CD4-positive, alpha-beta T cell (primary cell): ENCODE results near the gene CBR4. TPM values are rescaled to one million over a fixed set of nuclear protein-coding genes. Genes with fewer than 3 reads are reported as not detected.
A peak's percentile ranks its signal among the peaks of the same experiment; 100 is the strongest.

Experiments
- ATAC-seq: fragments of 200-7000 bp; cut with Tn5 transposase; one replicate; pipeline ENCODE4 v1.10.0; 2022; ENCODE audit warnings: mild to moderate bottlenecking; ENCODE audit not compliant: poor library complexity
- CTCF ChIA-PET: fragments of 350-600 bp; sonication (Branson Sonifier 250); formaldehyde crosslinking; loops from one replicate; lab custom pipeline; 2021; ENCODE audit warnings: antibody characterized with exemption, inconsistent platforms; lab: Charles Lee
- POLR2A ChIA-PET: fragments of 350-600 bp; sonication (Branson Sonifier 250); formaldehyde crosslinking; loops from one replicate; lab custom pipeline; 2021; ENCODE audit warnings: antibody characterized with exemption, inconsistent platforms; lab: Charles Lee
- DNase-seq, 14 experiments: peaks; one replicate each; pipeline ENCODE4 v3.0.0-alpha.2; 2013 to 2020; ENCODE audit warnings: mixed read lengths in 2 of 14
- H3K27ac ChIP-seq, 2 donors: one replicate each; pipeline versions ENCODE4 v1.5.1 to v1.7.0; 2013; ENCODE audit warnings: low read length in 2 of 2, low read depth in 1 of 2, mild to moderate bottlenecking in 1 of 2
- H3K27me3 ChIP-seq, 2 experiments: 1 replicate in 1 of 2; 2 replicates in 1 of 2; pipeline versions ENCODE4 v1.6.1 to v1.7.0; 2013; ENCODE audit warnings: low read length in 2 of 2, control low read depth in 1 of 2, mild to moderate bottlenecking in 1 of 2, moderate library complexity in 1 of 2; ENCODE audit not compliant: insufficient read depth in 2 of 2, control insufficient read depth in 1 of 2
- H3K36me3 ChIP-seq: one replicate; pipeline ENCODE4 v1.6.1; 2013; ENCODE audit warnings: low read length, control low read depth; ENCODE audit not compliant: insufficient read depth
- H3K4me1 ChIP-seq: one replicate; pipeline ENCODE4 v1.6.1; 2013; ENCODE audit warnings: low read length, control low read depth; ENCODE audit not compliant: insufficient read depth
- H3K4me3 ChIP-seq: one replicate; pipeline ENCODE4 v1.5.1; 2013; ENCODE audit warnings: mild to moderate bottlenecking, low read length, moderate library complexity
- H3K9me3 ChIP-seq, 2 experiments: 1 replicate in 1 of 2; 2 replicates in 1 of 2; pipeline versions ENCODE4 v1.6.1 to v1.7.0; 2013; ENCODE audit warnings: low read length in 2 of 2, mild to moderate bottlenecking in 2 of 2, control low read depth in 1 of 2, moderate library complexity in 1 of 2; ENCODE audit not compliant: control insufficient read depth in 1 of 2, insufficient read depth in 1 of 2
- H3K27ac Mint-ChIP-seq: one replicate; pipeline ENCODE4 v1.8.0; 2020; ENCODE audit warnings: mixed read lengths
- H3K27me3 Mint-ChIP-seq: one replicate; pipeline ENCODE4 v1.8.0; 2021; ENCODE audit warnings: mixed read lengths
- H3K36me3 Mint-ChIP-seq: one replicate; pipeline ENCODE4 v1.8.0; 2021; ENCODE audit warnings: low read depth, mixed read lengths
- H3K4me1 Mint-ChIP-seq: one replicate; pipeline ENCODE4 v1.8.0; 2021; ENCODE audit warnings: low read depth, mixed read lengths
- H3K4me3 Mint-ChIP-seq: one replicate; pipeline ENCODE4 v1.8.0; 2020; ENCODE audit warnings: mild to moderate bottlenecking, mixed read lengths
- H3K9me3 Mint-ChIP-seq: one replicate; pipeline ENCODE4 v1.8.0; 2020; ENCODE audit warnings: mixed read lengths
- CTCF ChIP-seq: fragments of 200-600 bp; IDR thresholded peaks from one replicate; pipeline ENCODE4 v1.8.0; 2022; ENCODE audit warnings: antibody characterized with exemption, mild to moderate bottlenecking
- intact Hi-C, 2 experiments: fragments of 100-400 bp; cut with DNase I in 1 of 2; cut with micrococcal nuclease in 1 of 2; formaldehyde crosslinking; loops; one replicate each; pipeline versions ENCODE4 v1.15.1 to v1.9.0; 2023 to 2025; cut with DNase I, micrococcal nuclease
- total RNA-seq, 174 experiments: library from RNA in 2 of 174; stranded (reverse) in 2 of 174; gene quantifications; one replicate each; pipeline ENCODE4 v1.2.3 and lab custom pipeline; 2021 to 2026

CBR4 gene
- total RNA-seq, 2 experiments from 2014 or later: 5.1 to 5.4 TPM

DNA sequence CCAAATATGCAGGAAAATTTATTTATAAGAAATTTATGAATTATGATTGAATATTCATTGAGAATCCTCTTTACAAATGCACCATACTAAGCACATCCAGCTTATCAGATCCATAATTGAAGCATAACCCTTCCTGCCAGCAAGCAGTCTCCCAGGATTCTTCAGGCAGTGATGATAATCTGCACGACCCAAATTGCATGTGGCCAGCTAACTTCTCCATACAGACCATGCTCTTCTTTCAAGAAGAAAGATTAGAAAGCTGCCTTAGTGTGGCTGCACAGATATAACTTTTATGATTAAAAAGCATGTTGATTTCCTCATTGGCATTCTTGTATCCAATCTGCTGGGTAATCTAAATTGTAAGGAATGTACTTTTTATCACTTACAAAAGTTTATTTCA, 3.3 kb upstream of the CBR4 start:
- Histone ChIP-seq H3K9me3 (no peaks in the 10 kb centered on the region), H3K27me3 (no peaks in the 10 kb centered on the region), H3K4me3 (no peak overlapping the region), H3K27ac (no peak overlapping the region), H3K4me1 (peaks cover 22% of the 10 kb centered on the region), H3K36me3 (no peaks in the 10 kb centered on the region)
- Mint-ChIP-seq H3K4me3 (no peak overlapping the region), H3K27ac (no peak overlapping the region), H3K27me3 (peaks cover 4% of the 10 kb centered on the region), H3K4me1 (peaks cover 21% of the 10 kb centered on the region), H3K9me3 (no peaks in the 10 kb centered on the region), H3K36me3 (peaks cover 18% of the 10 kb centered on the region)
- CTCF ChIA-PET: no interaction called here
- TF ChIP-seq CTCF: no peak
- POLR2A ChIA-PET: no interaction called here
- no peak for DNase-seq
- ATAC-seq: no peak
- intact Hi-C loops: loop anchor here in 1 of 2 experiments (5.0 kb wide), 3 partner anchors 599 to 1014 kb away; partner anchors contain the start of genes MFAP3L and NEK1

- POLR2A ChIA-PET: no interaction called here
- Mint-ChIP-seq H3K4me1 (peaks cover 35% of the 10 kb centered on the region), H3K27ac (no peak overlapping the region), H3K4me3 (peak overlapping the region; percentile 31), H3K27me3 (peaks cover 4% of the 10 kb centered on the region), H3K9me3 (no peaks in the 10 kb centered on the region), H3K36me3 (peaks cover 19% of the 10 kb centered on the region)
- no peak for TF ChIP-seq CTCF
- intact Hi-C loops: loop anchor here in 1 of 2 experiments (5.0 kb wide), 3 partner anchors 600 to 1015 kb away; partner anchors contain the start of genes MFAP3L and NEK1
- peaks cover 23% of the 10 kb centered on the region for H3K4me1 ChIP-seq
- H3K4me3 ChIP-seq: no peak overlapping the region
- H3K27me3 ChIP-seq: no peaks in the 10 kb centered on the region
- no peaks in the 10 kb centered on the region for H3K36me3 ChIP-seq
- DNase-seq (no peak), ATAC-seq (no peak)
- no peak overlapping the region for H3K27ac ChIP-seq
- H3K9me3 ChIP-seq: no peaks in the 10 kb centered on the region
- CTCF ChIA-PET: no interaction called here
Observed at GRCh38 chr4:169012049-169012448, 2.0 kb upstream of the CBR4 start.

DNA sequence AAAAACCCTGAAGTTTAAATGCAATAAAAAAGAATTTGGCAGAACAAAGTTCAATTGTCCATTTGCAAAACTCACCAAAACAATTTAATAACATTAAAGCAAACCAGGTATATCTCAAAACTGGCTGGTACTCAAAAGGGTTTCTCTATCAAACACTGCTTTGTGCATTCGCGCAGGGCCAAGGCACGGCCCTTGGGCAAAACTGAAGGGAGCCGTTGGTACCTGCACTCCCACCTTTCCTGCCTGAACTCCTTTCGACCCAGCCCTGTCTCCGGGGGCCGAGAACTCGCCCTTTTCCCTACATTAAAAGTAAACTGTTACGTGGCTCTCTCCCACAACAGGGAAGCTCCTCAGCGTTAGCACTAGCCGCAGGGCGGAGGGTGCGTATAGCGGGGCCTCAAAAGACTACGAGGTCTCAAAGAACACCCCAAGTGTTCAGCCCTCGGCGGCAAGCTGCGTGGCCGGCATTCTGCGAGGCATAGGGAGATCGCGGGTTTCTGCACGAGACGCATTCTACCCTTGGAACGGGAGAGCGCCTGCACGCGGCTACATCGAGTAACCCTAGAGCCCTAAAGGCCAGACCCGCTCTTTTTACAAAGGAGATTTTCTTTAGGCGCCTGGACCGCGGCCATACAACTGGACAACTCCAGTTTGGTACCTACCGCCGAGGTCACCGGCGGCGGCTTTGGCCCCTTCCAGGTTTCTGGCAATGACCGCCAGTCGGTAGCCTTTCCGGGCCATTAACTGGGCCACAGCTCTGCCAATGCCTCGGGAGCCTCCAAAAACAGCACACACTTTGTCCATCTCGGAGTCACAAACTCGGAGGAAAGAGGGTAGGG, 550 bp downstream of the CBR4 start:
- ChIA-PET CTCF (interaction anchor here (0.7 to 1.7 kb wide), 4 partner anchors 15 to 610 kb away, joined by 3 to 5 read pairs (median 4); partner anchors contain the start of gene NEK1), POLR2A (interaction anchor here (0.7 to 2.3 kb wide), 15 partner anchors 10 to 748 kb away, joined by 3 to 19 read pairs (median 4); partner anchors contain the start of genes CLCN3, DDX60, DDX60L and HPF1)
- intact Hi-C loops: loop anchor here (2.0 to 10.0 kb wide), 10 partner anchors 87 to 1018 kb away; partner anchors contain the start of genes MFAP3L (in 2 of the 2), DDX60 (in 1 of the 2), DDX60L (in 1 of the 2) and HPF1 (in 1 of the 2)
- H3K4me1 ChIP-seq: peaks cover 15% of the 10 kb centered on the region
- H3K4me1 Mint-ChIP-seq: peaks cover 39% of the 10 kb centered on the region
- H3K4me3 Mint-ChIP-seq: peak overlapping the region; percentile 95
- peaks cover 44% of the 10 kb centered on the region for H3K36me3 Mint-ChIP-seq
- TF ChIP-seq CTCF: no peak
- H3K27me3 ChIP-seq: no peaks in the 10 kb centered on the region
- DNase-seq: peak; percentile 28 to 78 (median 49)
- H3K9me3 Mint-ChIP-seq: no peaks in the 10 kb centered on the region
- H3K4me3 ChIP-seq: peak overlapping the region; percentile 89
- peak overlapping the region; percentile 89 to 92 for H3K27ac ChIP-seq
- H3K27ac Mint-ChIP-seq: peak overlapping the region; percentile 94
- H3K36me3 ChIP-seq: no peaks in the 10 kb centered on the region
- ATAC-seq: peak; percentile 45
- H3K9me3 ChIP-seq: no peaks in the 10 kb centered on the region
- H3K27me3 Mint-ChIP-seq: peaks cover 4% of the 10 kb centered on the region
